Hepatocyte (in vitro differentiated cells): Measurements from ENCODE around the gene SLX9. TPM values are rescaled to one million over a fixed set of nuclear protein-coding genes. Genes with fewer than 3 reads are reported as not detected.

Source experiments
- DNase-seq: peaks from one replicate; pipeline ENCODE4 v3.0.0-alpha.2; 2016; ENCODE audit warnings: low spot score
- H2AFZ ChIP-seq: fragments of 200-600 bp; sonication (generic); 2 replicates; pipeline ENCODE4 v1.6.0; 2016; ENCODE audit warnings: antibody characterized with exemption, mild to moderate bottlenecking
- H3K27ac ChIP-seq: fragments of 200-600 bp; sonication (generic); 2 replicates; pipeline ENCODE4 v1.5.1; 2016; ENCODE audit warnings: mild to moderate bottlenecking
- H3K27me3 ChIP-seq: fragments of 200-600 bp; sonication (generic); 2 replicates; pipeline ENCODE4 v1.6.1; 2016
- H3K36me3 ChIP-seq: fragments of 200-600 bp; sonication (generic); replicated peaks from 2 replicates; pipeline ENCODE4 v1.5.1; 2016; ENCODE audit warnings: low read depth; ENCODE audit not compliant: insufficient read depth
- H3K4me1 ChIP-seq: fragments of 200-600 bp; sonication (generic); 2 replicates; pipeline ENCODE4 v1.5.1; 2016; ENCODE audit warnings: mild to moderate bottlenecking, moderate library complexity; ENCODE audit not compliant: insufficient read depth
- H3K4me2 ChIP-seq: fragments of 200-600 bp; sonication (generic); 2 replicates; pipeline ENCODE4 v1.6.0; 2016
- H3K4me3 ChIP-seq: fragments of 200-600 bp; sonication (generic); 2 replicates; pipeline ENCODE4 v1.5.1; 2016; ENCODE audit warnings: mild to moderate bottlenecking
- H3K79me2 ChIP-seq: fragments of 200-600 bp; sonication (generic); 2 replicates; pipeline ENCODE4 v1.6.0; 2017; ENCODE audit warnings: mild to moderate bottlenecking
- H3K9me2 ChIP-seq: fragments of 200-600 bp; sonication (generic); replicated peaks from 2 replicates; pipeline ENCODE4 v1.6.0; 2017; ENCODE audit warnings: mild to moderate bottlenecking; ENCODE audit not compliant: insufficient read depth
- H3K9me3 ChIP-seq: fragments of 200-600 bp; sonication (generic); 2 replicates; pipeline ENCODE4 v1.5.1; 2016; ENCODE audit warnings: low read depth, mild to moderate bottlenecking
- H4K20me1 ChIP-seq: fragments of 200-600 bp; sonication (generic); 2 replicates; pipeline ENCODE4 v1.6.0; 2016; ENCODE audit warnings: mild to moderate bottlenecking; ENCODE audit not compliant: insufficient read depth, poor library complexity, severe bottlenecking
- EZH2 ChIP-seq: fragments of 200-600 bp; sonication (generic); IDR thresholded peaks from 2 replicates; pipeline ENCODE4 v1.6.1; 2016; ENCODE audit warnings: antibody characterized with exemption, mild to moderate bottlenecking, borderline replicate concordance
- EZH2phosphoT487 ChIP-seq: fragments of 200-600 bp; sonication (generic); IDR thresholded peaks from one replicate; pipeline ENCODE4 v1.6.1; 2018; ENCODE audit warnings: antibody characterized with exemption, mild to moderate bottlenecking, low read depth, moderate library complexity; ENCODE audit not compliant: unreplicated experiment, severe bottlenecking
- WGBS: methylation state at CpG from one replicate; pipeline ENCODE4 v1.1.6; 2016; ENCODE audit warnings: low lambda C conversion rate; ENCODE audit errors: missing lambda C conversion rate; 5-methylcytosine and 5-hydroxymethylcytosine counted together
- polyA plus RNA-seq: library from polyadenylated mRNA; unstranded; fragments of >200 nt; fragmentation: Nextera tagmentation; extraction: Ambion mirVana; gene quantifications from 2 replicates; pipeline ENCODE4 v1.2.1, GENCODE V29; 2016
- total RNA-seq: library from RNA; depleted of rRNA; stranded (reverse); fragments of >200 nt; gene quantifications from 2 replicates; pipeline ENCODE4 v1.2.3, GENCODE V29; 2014
- TF ChIP-seq, protein P1 (sequence below): fragments of 200-600 bp; sonication (generic); IDR thresholded peaks from 2 replicates; pipeline ENCODE4 v1.5.1; 2016; ENCODE audit warnings: antibody characterized with exemption, mild to moderate bottlenecking; ENCODE audit not compliant: poor library complexity

The SLX9 gene
- total and polyA plus RNA-seq, 2 experiments from 2014 or later, result 16.3 to 33.2 TPM

DNA sequence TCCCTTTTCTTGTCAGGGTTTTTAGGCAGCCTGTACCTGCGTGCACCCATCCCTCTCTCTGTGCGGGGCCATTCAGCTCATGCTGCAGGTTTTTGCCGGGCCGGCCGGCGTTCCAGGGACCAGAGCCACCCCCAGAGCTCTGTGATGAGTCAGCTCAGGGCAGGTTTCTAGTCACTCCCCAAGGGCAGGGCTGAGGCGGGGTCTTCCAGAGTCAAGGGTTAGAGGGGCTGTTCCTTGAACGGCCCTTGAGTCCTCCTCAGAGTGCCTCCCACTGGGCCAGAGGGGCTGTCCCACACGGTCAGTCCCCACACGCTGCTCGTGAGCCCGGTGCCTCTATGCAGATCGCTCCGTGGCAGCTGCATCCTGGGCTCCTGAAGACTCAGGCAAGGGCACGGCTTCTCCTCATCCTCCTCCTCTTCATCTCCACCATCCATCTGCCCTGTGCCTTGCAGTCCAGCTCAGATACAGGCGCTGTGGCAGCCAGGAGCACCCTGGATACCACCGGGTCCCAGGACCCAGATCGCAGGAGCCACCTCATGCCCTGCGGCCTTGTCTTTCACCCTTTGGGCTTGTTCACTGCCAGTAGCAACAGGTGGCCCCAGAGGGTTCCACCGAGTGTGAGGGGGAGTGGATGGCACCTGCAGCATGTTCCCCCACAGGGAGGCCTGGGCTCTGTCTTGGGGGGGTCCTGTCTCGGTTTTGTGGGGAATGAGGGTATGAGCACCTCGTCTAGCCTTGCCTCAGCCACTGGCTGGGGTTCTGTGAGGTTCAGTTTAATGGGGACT, 17.4 kb downstream of the SLX9 start:
- peaks cover 33% of the 10 kb centered on the region for H3K79me2 ChIP-seq
- 93% methylated on average over 22 of the region's 22 CpGs for WGBS
- H3K4me1 ChIP-seq, result no peaks in the 10 kb centered on the region

DNA sequence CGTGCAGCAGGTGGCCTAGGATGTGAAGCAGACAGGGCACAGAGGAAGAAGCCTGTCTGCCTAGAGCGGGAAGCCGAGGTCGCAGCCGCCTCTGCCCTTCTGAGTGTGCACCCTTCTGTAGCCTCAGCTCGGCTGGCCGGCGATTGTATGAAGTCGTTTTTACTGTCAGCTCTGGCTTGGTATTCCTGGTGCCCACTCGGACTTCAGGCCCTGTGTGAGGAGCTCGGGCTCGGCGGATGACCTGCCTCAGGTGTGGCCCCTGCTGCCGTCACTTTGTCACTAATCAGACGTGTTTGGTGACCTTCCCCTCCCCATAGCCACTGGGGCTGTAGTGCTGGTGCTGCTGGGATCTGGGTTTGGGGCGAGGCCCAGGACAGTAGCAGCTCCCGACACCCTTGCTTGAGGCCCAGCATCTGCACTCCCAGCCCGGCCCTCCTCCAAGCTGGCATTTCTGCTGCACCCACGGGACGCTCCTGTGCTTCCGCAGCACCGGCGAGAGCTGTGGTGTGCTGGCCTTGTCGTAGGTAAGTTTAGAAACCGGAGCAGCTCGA, 18.1 kb downstream of the SLX9 start:
- no peak overlapping the region for H3K4me3 ChIP-seq
- TF ChIP-seq, protein P1, sequence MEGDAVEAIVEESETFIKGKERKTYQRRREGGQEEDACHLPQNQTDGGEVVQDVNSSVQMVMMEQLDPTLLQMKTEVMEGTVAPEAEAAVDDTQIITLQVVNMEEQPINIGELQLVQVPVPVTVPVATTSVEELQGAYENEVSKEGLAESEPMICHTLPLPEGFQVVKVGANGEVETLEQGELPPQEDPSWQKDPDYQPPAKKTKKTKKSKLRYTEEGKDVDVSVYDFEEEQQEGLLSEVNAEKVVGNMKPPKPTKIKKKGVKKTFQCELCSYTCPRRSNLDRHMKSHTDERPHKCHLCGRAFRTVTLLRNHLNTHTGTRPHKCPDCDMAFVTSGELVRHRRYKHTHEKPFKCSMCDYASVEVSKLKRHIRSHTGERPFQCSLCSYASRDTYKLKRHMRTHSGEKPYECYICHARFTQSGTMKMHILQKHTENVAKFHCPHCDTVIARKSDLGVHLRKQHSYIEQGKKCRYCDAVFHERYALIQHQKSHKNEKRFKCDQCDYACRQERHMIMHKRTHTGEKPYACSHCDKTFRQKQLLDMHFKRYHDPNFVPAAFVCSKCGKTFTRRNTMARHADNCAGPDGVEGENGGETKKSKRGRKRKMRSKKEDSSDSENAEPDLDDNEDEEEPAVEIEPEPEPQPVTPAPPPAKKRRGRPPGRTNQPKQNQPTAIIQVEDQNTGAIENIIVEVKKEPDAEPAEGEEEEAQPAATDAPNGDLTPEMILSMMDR, result no peak
- no peak for TF ChIP-seq EZH2
- no peak for TF ChIP-seq EZH2phosphoT487
- no peaks in the 10 kb centered on the region for H3K9me3 ChIP-seq
- H4K20me1 ChIP-seq, result peaks cover 5% of the 10 kb centered on the region
- no peaks in the 10 kb centered on the region for H3K36me3 ChIP-seq
- H3K4me1 ChIP-seq, result peaks cover 4% of the 10 kb centered on the region
- 96% methylated on average over 25 of the region's 26 CpGs for WGBS
- H2AFZ ChIP-seq, result no peak overlapping the region
- H3K79me2 ChIP-seq, result peaks cover 26% of the 10 kb centered on the region
- no peak overlapping the region for H3K27ac ChIP-seq
- no peaks in the 10 kb centered on the region for H3K27me3 ChIP-seq
- DNase-seq, result no peak
- H3K9me2 ChIP-seq, result no peaks in the 10 kb centered on the region
- no peak overlapping the region for H3K4me2 ChIP-seq

More for the DNA sequence above, 17.4 kb downstream of the SLX9 start:
- no peaks in the 10 kb centered on the region for H3K9me3 ChIP-seq
- TF ChIP-seq, protein P1, result no peak
- TF ChIP-seq EZH2, result no peak
- TF ChIP-seq EZH2phosphoT487, result no peak
- no peaks in the 10 kb centered on the region for H3K36me3 ChIP-seq
- no peak for DNase-seq
- H3K9me2 ChIP-seq, result no peaks in the 10 kb centered on the region
- no peak overlapping the region for H3K27ac ChIP-seq
- peaks cover 6% of the 10 kb centered on the region for H4K20me1 ChIP-seq
- H3K4me2 ChIP-seq, result no peak overlapping the region
- H2AFZ ChIP-seq, result no peak overlapping the region
- no peaks in the 10 kb centered on the region for H3K27me3 ChIP-seq
- H3K4me3 ChIP-seq, result no peak overlapping the region

DNA sequence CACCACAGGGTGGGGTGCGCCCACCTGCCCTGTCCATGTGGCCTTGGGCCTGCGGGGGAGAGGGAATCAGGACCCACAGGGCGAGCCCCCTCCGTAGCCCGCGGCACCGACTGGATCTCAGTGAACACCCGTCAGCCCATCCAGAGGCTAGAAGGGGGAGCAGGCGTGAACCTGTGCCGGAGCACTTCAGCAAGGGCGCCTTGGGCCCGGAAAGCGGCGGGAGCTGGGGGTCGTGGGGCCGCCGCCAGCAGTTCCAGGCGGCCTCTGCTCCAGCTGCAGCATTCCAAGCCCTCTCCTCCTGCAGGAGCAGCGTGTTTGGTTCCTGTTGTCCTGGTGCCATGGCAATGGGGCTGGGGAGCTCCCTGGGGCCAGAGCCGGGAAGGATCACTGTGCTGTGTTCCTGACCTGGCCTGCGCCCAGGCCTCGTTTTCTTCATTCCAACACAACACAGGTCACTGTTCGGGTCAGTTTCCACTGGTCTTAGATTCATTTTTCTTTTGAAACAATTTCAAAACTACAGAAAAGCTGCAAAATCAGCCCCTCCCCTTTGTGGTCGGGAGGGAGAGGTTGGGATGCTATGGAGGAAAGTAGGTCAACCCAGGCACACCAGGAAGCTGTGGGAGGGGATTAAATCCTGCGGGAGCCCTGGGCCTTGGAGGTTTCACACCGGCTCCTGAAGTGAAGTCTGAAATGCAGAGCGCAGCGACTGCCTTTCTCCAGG, 18.8 kb downstream of the SLX9 start:
- peak; percentile 50 for DNase-seq
- no peak overlapping the region for H3K4me3 ChIP-seq
- no peak overlapping the region for H3K27ac ChIP-seq
- H3K4me2 ChIP-seq, result no peak overlapping the region
- peaks cover 21% of the 10 kb centered on the region for H3K79me2 ChIP-seq
- WGBS, result 78% methylated on average over 28 of the region's 28 CpGs
- no peaks in the 10 kb centered on the region for H3K9me3 ChIP-seq
- TF ChIP-seq EZH2, result no peak
- no peak for TF ChIP-seq EZH2phosphoT487
- TF ChIP-seq, protein P1, result no peak
- no peak overlapping the region for H2AFZ ChIP-seq
- H3K4me1 ChIP-seq, result peaks cover 8% of the 10 kb centered on the region
- no peaks in the 10 kb centered on the region for H3K27me3 ChIP-seq
- no peaks in the 10 kb centered on the region for H4K20me1 ChIP-seq
- no peaks in the 10 kb centered on the region for H3K9me2 ChIP-seq
- no peaks in the 10 kb centered on the region for H3K36me3 ChIP-seq
